GM12878 (cell line): ENCODE results near the gene MAP3K6. TPM values are rescaled to one million over a fixed set of nuclear protein-coding genes. Genes with fewer than 3 reads are reported as not detected.

Experiments
- BACH1 ChIP-seq: fragments of 450-650 bp; IDR thresholded peaks from 2 replicates; pipeline ENCODE4 v1.6.1; 2017; ENCODE audit warnings: mild to moderate bottlenecking, borderline replicate concordance
- EGR1 ChIP-seq, 2 experiments: IDR thresholded peaks; 1 replicate in 1 of 2; 2 replicates in 1 of 2; pipeline ENCODE4 v1.6.1; 2011 to 2012; ENCODE audit warnings: low read depth in 2 of 2, low read length in 2 of 2, borderline replicate concordance in 1 of 2, mild to moderate bottlenecking in 1 of 2, moderate library complexity in 1 of 2
- ETV6 ChIP-seq, 2 experiments: fragments of 450-650 bp in 1 of 2; IDR thresholded peaks in 1 of 2; conservative IDR thresholded peaks in 1 of 2; 2 replicates each; pipeline ENCODE4 v1.6.1; 2014; ENCODE audit warnings: antibody characterized with exemption in 1 of 2, borderline replicate concordance in 1 of 2, low read depth in 1 of 2, mild to moderate bottlenecking in 1 of 2, moderate library complexity in 1 of 2
- HCFC1 ChIP-seq: fragments of 150-350 bp; IDR thresholded peaks from 2 replicates; pipeline ENCODE4 v1.6.1; 2014; ENCODE audit warnings: low read length
- LARP7 ChIP-seq: fragments of 450-650 bp; IDR thresholded peaks from 2 replicates; pipeline ENCODE4 v1.6.1; 2017; ENCODE audit warnings: mild to moderate bottlenecking
- NR2F1 ChIP-seq: fragments of 450-650 bp; conservative IDR thresholded peaks from 2 replicates; pipeline ENCODE4 v1.6.1; 2017; ENCODE audit warnings: mild to moderate bottlenecking
- POLR2AphosphoS2 ChIP-seq: IDR thresholded peaks from 2 replicates; pipeline ENCODE4 v1.6.1; 2011; ENCODE audit warnings: low read depth, mild to moderate bottlenecking, low read length, improper control_type of control experiment, moderate library complexity
- RB1 ChIP-seq: fragments of 450-650 bp; formaldehyde crosslinking; IDR thresholded peaks from 2 replicates; pipeline ENCODE4 v1.6.1; 2017; ENCODE audit warnings: mild to moderate bottlenecking, borderline replicate concordance
- RBBP5 ChIP-seq: fragments of 200-600 bp; sonication (generic); conservative IDR thresholded peaks from 2 replicates; pipeline ENCODE4 v1.6.1; 2016
- RFX5 ChIP-seq: IDR thresholded peaks from 2 replicates; pipeline ENCODE4 v1.6.1; 2011; ENCODE audit warnings: low read depth, low read length, improper control_type of control experiment
- USF1 ChIP-seq: IDR thresholded peaks from 2 replicates; pipeline ENCODE4 v1.6.1; 2011; ENCODE audit warnings: borderline replicate concordance, low read depth, mild to moderate bottlenecking, moderate library complexity, mixed read lengths, low read length; ENCODE audit not compliant: insufficient read depth; ENCODE audit errors: extremely low read length
- ZNF592 ChIP-seq: fragments of 450-650 bp; IDR thresholded peaks from 2 replicates; pipeline ENCODE4 v1.6.1; 2017; ENCODE audit warnings: mild to moderate bottlenecking, moderate library complexity
- polyA plus RNA-seq, 11 experiments: library from polyadenylated mRNA; depleted of rRNA in 4 of 11; unstranded in 6 of 11; stranded (reverse) in 5 of 11; fragments of >200 nt; fragmentation: Nextera tagmentation in 4 of 11; fragmentation: Illumina TruSeq in 1 of 11; extraction: Ambion mirVana in 4 of 11; extraction: Trizol in 1 of 11; gene quantifications; 1 replicate in 1 of 11; 2 replicates in 10 of 11; pipeline versions ENCODE4 v1.2.1 to v1.2.3, GENCODE V29; 2011 to 2016; ENCODE audit warnings: inconsistent platforms in 2 of 11, missing spikeins in 2 of 11, low read depth in 1 of 11
- total RNA-seq, 4 experiments: library from RNA; depleted of rRNA in 3 of 4; stranded (reverse); fragments of >200 nt in 3 of 4; fragmentation: Illumina TruSeq in 1 of 4; extraction: Trizol in 1 of 4; gene quantifications; 2 replicates each; pipeline versions ENCODE4 v1.2.1 to v1.2.3, GENCODE V29; 2013 to 2021
- TF ChIP-seq, protein P1 (sequence below): fragments of 450-650 bp; formaldehyde crosslinking; IDR thresholded peaks from 2 replicates; pipeline ENCODE4 v1.4.0; 2022; ENCODE audit warnings: mild to moderate bottlenecking, moderate library complexity
- TF ChIP-seq, protein P2 (sequence below): fragments of 450-650 bp; IDR thresholded peaks from 2 replicates; pipeline ENCODE4 v1.6.1; 2017; ENCODE audit warnings: mild to moderate bottlenecking, moderate library complexity

Gene MAP3K6
- total and polyA plus RNA-seq, 10 of the 15 experiments (the other 5 are each of a cell fraction or from before 2014, with no cell fraction given) = 0.15 to 3.4 (median 1.2) TPM; not detected in 1

- TF ChIP-seq EGR1 (IDR thresholded peaks at IDR 0.05; ENCODE audit: borderline replicate concordance in 1 of 2, low read depth in 2 of 2, low read length in 2 of 2) (peak; percentile 40 to 96), LARP7 (peak; percentile 92), RBBP5 (no peak), ETV6 (conservative IDR thresholded peaks at IDR 0.05 in 1 of 2, IDR thresholded peaks at IDR 0.05 in 1 of 2; ENCODE audit: borderline replicate concordance in 1 of 2, low read depth in 1 of 2) (peak in 1 of 2 experiments; percentile 73; a peak in 2 of 4 replicates), RB1 (peak; percentile 93; the same call in 1 of the 2 replicates), RFX5 (peak; percentile 75), HCFC1 (peak; percentile 86), ZNF592 (no peak), POLR2AphosphoS2 (peak; percentile 83), NR2F1 (peak; percentile 33; the same call in 1 of the 2 replicates), USF1 (peak; percentile 63), BACH1 (peak; percentile 47; the same call in 1 of the 2 replicates)
- TF ChIP-seq, protein P1, sequence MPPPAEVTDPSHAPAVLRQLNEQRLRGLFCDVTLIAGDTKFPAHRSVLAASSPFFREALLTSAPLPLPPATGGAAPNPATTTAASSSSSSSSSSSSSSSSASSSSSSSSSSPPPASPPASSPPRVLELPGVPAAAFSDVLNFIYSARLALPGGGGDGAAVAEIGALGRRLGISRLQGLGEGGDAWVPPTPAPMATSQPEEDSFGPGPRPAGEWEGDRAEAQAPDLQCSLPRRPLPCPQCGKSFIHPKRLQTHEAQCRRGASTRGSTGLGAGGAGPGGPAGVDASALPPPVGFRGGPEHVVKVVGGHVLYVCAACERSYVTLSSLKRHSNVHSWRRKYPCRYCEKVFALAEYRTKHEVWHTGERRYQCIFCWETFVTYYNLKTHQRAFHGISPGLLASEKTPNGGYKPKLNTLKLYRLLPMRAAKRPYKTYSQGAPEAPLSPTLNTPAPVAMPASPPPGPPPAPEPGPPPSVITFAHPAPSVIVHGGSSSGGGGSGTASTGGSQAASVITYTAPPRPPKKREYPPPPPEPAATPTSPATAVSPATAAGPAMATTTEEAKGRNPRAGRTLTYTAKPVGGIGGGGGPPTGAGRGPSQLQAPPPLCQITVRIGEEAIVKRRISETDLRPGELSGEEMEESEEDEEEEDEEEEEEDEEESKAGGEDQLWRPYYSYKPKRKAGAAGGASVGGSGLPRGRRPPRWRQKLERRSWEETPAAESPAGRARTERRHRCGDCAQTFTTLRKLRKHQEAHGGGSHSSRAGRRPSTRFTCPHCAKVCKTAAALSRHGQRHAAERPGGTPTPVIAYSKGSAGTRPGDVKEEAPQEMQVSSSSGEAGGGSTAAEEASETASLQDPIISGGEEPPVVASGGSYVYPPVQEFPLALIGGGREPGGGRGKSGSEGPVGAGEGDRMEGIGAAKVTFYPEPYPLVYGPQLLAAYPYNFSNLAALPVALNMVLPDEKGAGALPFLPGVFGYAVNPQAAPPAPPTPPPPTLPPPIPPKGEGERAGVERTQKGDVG (CRISPR knock-in tag) = no peak
- TF ChIP-seq, protein P2, sequence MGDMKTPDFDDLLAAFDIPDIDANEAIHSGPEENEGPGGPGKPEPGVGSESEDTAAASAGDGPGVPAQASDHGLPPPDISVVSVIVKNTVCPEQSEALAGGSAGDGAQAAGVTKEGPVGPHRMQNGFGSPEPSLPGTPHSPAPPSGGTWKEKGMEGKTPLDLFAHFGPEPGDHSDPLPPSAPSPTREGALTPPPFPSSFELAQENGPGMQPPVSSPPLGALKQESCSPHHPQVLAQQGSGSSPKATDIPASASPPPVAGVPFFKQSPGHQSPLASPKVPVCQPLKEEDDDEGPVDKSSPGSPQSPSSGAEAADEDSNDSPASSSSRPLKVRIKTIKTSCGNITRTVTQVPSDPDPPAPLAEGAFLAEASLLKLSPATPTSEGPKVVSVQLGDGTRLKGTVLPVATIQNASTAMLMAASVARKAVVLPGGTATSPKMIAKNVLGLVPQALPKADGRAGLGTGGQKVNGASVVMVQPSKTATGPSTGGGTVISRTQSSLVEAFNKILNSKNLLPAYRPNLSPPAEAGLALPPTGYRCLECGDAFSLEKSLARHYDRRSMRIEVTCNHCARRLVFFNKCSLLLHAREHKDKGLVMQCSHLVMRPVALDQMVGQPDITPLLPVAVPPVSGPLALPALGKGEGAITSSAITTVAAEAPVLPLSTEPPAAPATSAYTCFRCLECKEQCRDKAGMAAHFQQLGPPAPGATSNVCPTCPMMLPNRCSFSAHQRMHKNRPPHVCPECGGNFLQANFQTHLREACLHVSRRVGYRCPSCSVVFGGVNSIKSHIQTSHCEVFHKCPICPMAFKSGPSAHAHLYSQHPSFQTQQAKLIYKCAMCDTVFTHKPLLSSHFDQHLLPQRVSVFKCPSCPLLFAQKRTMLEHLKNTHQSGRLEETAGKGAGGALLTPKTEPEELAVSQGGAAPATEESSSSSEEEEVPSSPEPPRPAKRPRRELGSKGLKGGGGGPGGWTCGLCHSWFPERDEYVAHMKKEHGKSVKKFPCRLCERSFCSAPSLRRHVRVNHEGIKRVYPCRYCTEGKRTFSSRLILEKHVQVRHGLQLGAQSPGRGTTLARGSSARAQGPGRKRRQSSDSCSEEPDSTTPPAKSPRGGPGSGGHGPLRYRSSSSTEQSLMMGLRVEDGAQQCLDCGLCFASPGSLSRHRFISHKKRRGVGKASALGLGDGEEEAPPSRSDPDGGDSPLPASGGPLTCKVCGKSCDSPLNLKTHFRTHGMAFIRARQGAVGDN = peak; percentile 67; the same call in 1 of the 2 replicates
Measured at GRCh38 chr1:27321813-27322568, 44.8 kb downstream of the MAP3K6 start, which contains the start of gene TMEM222 (continued).
